ENCODE data around the gene PGA3. TPM values are rescaled to one million over a fixed set of nuclear protein-coding genes. Genes with fewer than 3 reads are reported as not detected.
"Not testable (repeated sequence)": the region's sequence is repeated elsewhere in the genome, so short reads cannot be mapped to it uniquely, and the experiment has no call there.

PGA3 gene
- total and polyA plus RNA-seq, 2 of the 8 experiments (the other 6 are each of a cell fraction or from before 2014, with no cell fraction given), result not detected

- H2AFZ ChIP-seq (ENCODE audit: low read length); H2AK5ac ChIP-seq (ENCODE audit: low read depth, low read length); H3K18ac ChIP-seq (ENCODE audit: extremely low read depth, low read length); H4K8ac ChIP-seq (ENCODE audit: extremely low read depth, insufficient read depth, low read length); H3K23me2 ChIP-seq (ENCODE audit: low read depth, low read length); H2BK12ac ChIP-seq (ENCODE audit: low read depth, low read length); POLR2A ChIA-PET (ENCODE audit: partially characterized antibody); H3K27me3 ChIP-seq (replicated peaks in 1 of 4; ENCODE audit: control insufficient read depth in 3 of 4, extremely low read depth in 1 of 4, insufficient read depth in 3 of 4, low read length in 3 of 4); H3K9ac ChIP-seq (replicated peaks in 1 of 4; ENCODE audit: extremely low read depth in 1 of 4, low read depth in 3 of 4, low read length in 3 of 4); H3K14ac ChIP-seq (ENCODE audit: insufficient read length); DNase-seq (ENCODE audit: low read depth in 1 of 2, low spot score in 2 of 2); H3K9me3 ChIP-seq (ENCODE audit: insufficient read depth in 2 of 2, low read depth in 1 of 2, low read length in 1 of 2); H3K4me2 ChIP-seq (ENCODE audit: insufficient read depth in 1 of 2, low read depth in 2 of 2, low read length in 2 of 2); CTCF ChIA-PET (ENCODE audit: partially characterized antibody); H4K91ac ChIP-seq (replicated peaks; ENCODE audit: insufficient read length, low read length); H3K4me1 ChIP-seq (replicated peaks in 1 of 4; ENCODE audit: control insufficient read depth in 3 of 4, insufficient read depth in 4 of 4, low read length in 3 of 4); H3K79me2 ChIP-seq (ENCODE audit: control insufficient read depth in 1 of 2, insufficient read depth in 2 of 2, low read length in 2 of 2); H3K4ac ChIP-seq (replicated peaks; ENCODE audit: insufficient read length, low read depth, low read length); H3K79me1 ChIP-seq (ENCODE audit: low read depth, low read length); H3K23ac ChIP-seq (ENCODE audit: insufficient read length); H2BK5ac ChIP-seq (ENCODE audit: low read depth, low read length); H3K56ac ChIP-seq (replicated peaks; ENCODE audit: insufficient read length, low read depth, low read length); H4K5ac ChIP-seq (ENCODE audit: insufficient read length, low read depth, low read length); H3K36me3 ChIP-seq (ENCODE audit: control insufficient read depth in 2 of 4, insufficient read depth in 4 of 4, low read length in 3 of 4); H3K4me3 ChIP-seq (ENCODE audit: extremely low read depth in 1 of 4, insufficient read depth in 2 of 4, low read depth in 3 of 4, low read length in 4 of 4); H2BK15ac ChIP-seq (ENCODE audit: low read length); H2BK120ac ChIP-seq (replicated peaks; ENCODE audit: low read depth, low read length); H3K27ac ChIP-seq (ENCODE audit: low read depth, low read length); H4K20me1 ChIP-seq (replicated peaks in 1 of 2; ENCODE audit: control insufficient read depth in 1 of 2, insufficient read depth in 2 of 2, low read length in 2 of 2); H2BK20ac ChIP-seq (ENCODE audit: low read length); FAIRE-seq: not testable (repeated sequence)
- 74% methylated on average over 3 of the region's 31 CpGs; no CpG with 5 or more reads in 1 of the 2 experiments for WGBS, 2 experiments (ENCODE audit: extremely low coverage in 1 of 2, insufficient coverage in 1 of 2, insufficient read length in 1 of 2, insufficient replicate concordance in 2 of 2, low coverage in 1 of 2, low lambda C conversion rate in 2 of 2, missing lambda C conversion rate in 1 of 2)
Measured at GRCh38 chr11:61166331-61166730, 37.0 kb upstream of the PGA3 start.

All from H1 (cell line).